ENCODE measurements around the gene CAMSAP3. TPM values are rescaled to one million over a fixed set of nuclear protein-coding genes. Genes with fewer than 3 reads are reported as not detected.

CAMSAP3 gene
- total RNA-seq, 4 donors from 2014 or later = 9.0 to 25.4 (median 14.2) TPM

- intact Hi-C loops (cut with DNase I) = no loop called here
- Histone ChIP-seq H3K9me3 (no peaks in the 10 kb centered on the region), H3K36me3 (peaks cover 50 to 63% of the 10 kb centered on the region in 2 donors), H3K4me1 (peaks cover 24 to 29% of the 10 kb centered on the region in 2 donors), H3K27me3 (no peaks in the 10 kb centered on the region), H3K4me3 (replicated peaks in 1 of 3) (no peak overlapping the region), H3K27ac (peak overlapping the region in 2 of 3 donors; percentile 91 to 98)
- 97% methylated on average over 43 of the region's 57 CpGs; no CpG with 5 or more reads in 1 of the 2 donors for whole genome bisulfite sequencing, 2 donors
- peak in 1 of 2 donors; percentile 8 for DNase-seq
- TF ChIP-seq CTCF (IDR thresholded peaks at IDR 0.05) (no peak), POLR2A (IDR thresholded peaks at IDR 0.05) (no peak)
Observed at GRCh38 chr19:7620442-7621412, 25.1 kb downstream of the CAMSAP3 start.

GRCh38 chr19:7622933-7623685, 27.4 kb downstream of the CAMSAP3 start:
- intact Hi-C loops (cut with DNase I) = no loop called here
- 91 to 96% methylated on average over 13 to 16 of the region's 16 CpGs for WGBS, 2 donors
- no peak overlapping the region for H3K27ac ChIP-seq
- H3K4me1 ChIP-seq = peaks cover 24 to 27% of the 10 kb centered on the region in 2 donors
- no peaks in the 10 kb centered on the region for H3K27me3 ChIP-seq
- H3K4me3 ChIP-seq (replicated peaks in 1 of 3) = no peak overlapping the region
- TF ChIP-seq CTCF (IDR thresholded peaks at IDR 0.05) (no peak), POLR2A (IDR thresholded peaks at IDR 0.05) (no peak)
- H3K36me3 ChIP-seq = peaks cover 50 to 65% of the 10 kb centered on the region in 2 donors
- H3K9me3 ChIP-seq = no peaks in the 10 kb centered on the region
- no peak for DNase-seq

- H3K27ac ChIP-seq = no peak overlapping the region
- peaks cover 50 to 65% of the 10 kb centered on the region in 2 donors for H3K36me3 ChIP-seq
- H3K9me3 ChIP-seq = no peaks in the 10 kb centered on the region
- H3K4me1 ChIP-seq = peaks cover 24 to 27% of the 10 kb centered on the region in 2 donors
- H3K4me3 ChIP-seq (replicated peaks in 1 of 3) = no peak overlapping the region
- WGBS, 2 donors = 94 to 95% methylated on average over 25 to 29 of the region's 39 CpGs
- H3K27me3 ChIP-seq = no peaks in the 10 kb centered on the region
- DNase-seq = no peak
- no peak for TF ChIP-seq POLR2A (IDR thresholded peaks at IDR 0.05)
- TF ChIP-seq CTCF (IDR thresholded peaks at IDR 0.05) = no peak
- intact Hi-C loops (cut with DNase I) = no loop called here
Observed at GRCh38 chr19:7623725-7624603, 28.3 kb downstream of the CAMSAP3 start.

GRCh38 chr19:7624810-7625209, 29.1 kb downstream of the CAMSAP3 start:
- no peak for TF ChIP-seq POLR2A (IDR thresholded peaks at IDR 0.05)
- TF ChIP-seq CTCF (IDR thresholded peaks at IDR 0.05) = no peak
- Histone ChIP-seq H3K9me3 (no peaks in the 10 kb centered on the region), H3K27ac (no peak overlapping the region), H3K4me1 (peaks cover 18 to 21% of the 10 kb centered on the region in 2 donors), H3K36me3 (peaks cover 50 to 62% of the 10 kb centered on the region in 2 donors), H3K27me3 (no peaks in the 10 kb centered on the region), H3K4me3 (replicated peaks in 1 of 3) (no peak overlapping the region)
- WGBS, 2 donors = 90 to 94% methylated on average over 15 to 17 of the region's 17 CpGs
- no peak for DNase-seq
- intact Hi-C loops (cut with DNase I) = no loop called here
